ENCODE measurements around the gene ITPRID1. TPM values are rescaled to one million over a fixed set of nuclear protein-coding genes. Genes with fewer than 3 reads are reported as not detected.

Gene ITPRID1
- polyA plus RNA-seq, 1 experiment, result not detected

GRCh38 chr7:31494421-31494820 lies 19.5 kb upstream of the ITPRID1 start:
- ChIA-PET CTCF (no interaction called here), POLR2A (no interaction called here)
- no peaks in the 10 kb centered on the region for H3K27me3 ChIP-seq (ENCODE audit: control insufficient read depth, insufficient read depth, low read length)
- no peaks in the 10 kb centered on the region; the same call in 1 of the 2 replicates for H3K9me3 ChIP-seq (ENCODE audit: control insufficient read depth, insufficient read depth, low read length)
- no peak overlapping the region for H3K27ac ChIP-seq (ENCODE audit: low read depth, low read length)
- no peak for DNase-seq (ENCODE audit: low read depth, low spot score)
- TF ChIP-seq CTCF (IDR thresholded peaks at IDR 0.05; ENCODE audit: low read depth, low read length), result no peak
- no peak overlapping the region for H3K4me3 ChIP-seq (ENCODE audit: low read depth, low read length)

GRCh38 chr7:31495653-31496052 lies 18.2 kb upstream of the ITPRID1 start:
- ChIA-PET POLR2A (no interaction called here), CTCF (no interaction called here)
- no peaks in the 10 kb centered on the region for H3K27me3 ChIP-seq (ENCODE audit: control insufficient read depth, insufficient read depth, low read length)
- no peaks in the 10 kb centered on the region; the same call in 1 of the 2 replicates for H3K9me3 ChIP-seq (ENCODE audit: control insufficient read depth, insufficient read depth, low read length)
- TF ChIP-seq CTCF (IDR thresholded peaks at IDR 0.05; ENCODE audit: low read depth, low read length), result no peak
- H3K27ac ChIP-seq (ENCODE audit: low read depth, low read length), result no peak overlapping the region
- DNase-seq (ENCODE audit: low read depth, low spot score), result no peak
- H3K4me3 ChIP-seq (ENCODE audit: low read depth, low read length), result no peak overlapping the region

- no peak for DNase-seq (ENCODE audit: low read depth, low spot score)
- CTCF ChIA-PET, result no interaction called here
- no peak for TF ChIP-seq CTCF (IDR thresholded peaks at IDR 0.05; ENCODE audit: low read depth, low read length)
- no peak overlapping the region for H3K27ac ChIP-seq (ENCODE audit: low read depth, low read length)
- no peaks in the 10 kb centered on the region; the same call in 1 of the 2 replicates for H3K9me3 ChIP-seq (ENCODE audit: control insufficient read depth, insufficient read depth, low read length)
- no peaks in the 10 kb centered on the region for H3K27me3 ChIP-seq (ENCODE audit: control insufficient read depth, insufficient read depth, low read length)
- H3K4me3 ChIP-seq (ENCODE audit: low read depth, low read length), result no peak overlapping the region
- POLR2A ChIA-PET, result no interaction called here
Observed at GRCh38 chr7:31497516-31497915, 16.4 kb upstream of the ITPRID1 start.

GRCh38 chr7:31500656-31501055 lies 13.2 kb upstream of the ITPRID1 start:
- DNase-seq (ENCODE audit: low read depth, low spot score), result no peak
- Histone ChIP-seq H3K27me3 (ENCODE audit: control insufficient read depth, insufficient read depth, low read length) (no peaks in the 10 kb centered on the region), H3K4me3 (ENCODE audit: low read depth, low read length) (no peak overlapping the region), H3K9me3 (ENCODE audit: control insufficient read depth, insufficient read depth, low read length) (no peaks in the 10 kb centered on the region), H3K27ac (ENCODE audit: low read depth, low read length) (no peak overlapping the region)
- TF ChIP-seq CTCF (IDR thresholded peaks at IDR 0.05; ENCODE audit: low read depth, low read length), result no peak
- ChIA-PET CTCF (no interaction called here), POLR2A (no interaction called here)

- Histone ChIP-seq H3K27me3 (ENCODE audit: control insufficient read depth, insufficient read depth, low read length) (no peaks in the 10 kb centered on the region), H3K9me3 (ENCODE audit: control insufficient read depth, insufficient read depth, low read length) (peaks cover 8% of the 10 kb centered on the region), H3K27ac (ENCODE audit: low read depth, low read length) (no peak overlapping the region), H3K4me3 (ENCODE audit: low read depth, low read length) (no peak overlapping the region)
- CTCF ChIA-PET, result no interaction called here
- POLR2A ChIA-PET, result no interaction called here
- no peak for DNase-seq (ENCODE audit: low read depth, low spot score)
- TF ChIP-seq CTCF (IDR thresholded peaks at IDR 0.05; ENCODE audit: low read depth, low read length), result no peak
Observed at GRCh38 chr7:31508823-31509222, 5.1 kb upstream of the ITPRID1 start.

Data from AG04450 (cell line).